ENCODE results near the gene TMPO. TPM values are rescaled to one million over a fixed set of nuclear protein-coding genes. Genes with fewer than 3 reads are reported as not detected.

TMPO gene
- total and polyA plus RNA-seq, 2 of the 4 experiments (the other 2 are of a cell fraction), result 30.0 to 62.0 TPM

DNA sequence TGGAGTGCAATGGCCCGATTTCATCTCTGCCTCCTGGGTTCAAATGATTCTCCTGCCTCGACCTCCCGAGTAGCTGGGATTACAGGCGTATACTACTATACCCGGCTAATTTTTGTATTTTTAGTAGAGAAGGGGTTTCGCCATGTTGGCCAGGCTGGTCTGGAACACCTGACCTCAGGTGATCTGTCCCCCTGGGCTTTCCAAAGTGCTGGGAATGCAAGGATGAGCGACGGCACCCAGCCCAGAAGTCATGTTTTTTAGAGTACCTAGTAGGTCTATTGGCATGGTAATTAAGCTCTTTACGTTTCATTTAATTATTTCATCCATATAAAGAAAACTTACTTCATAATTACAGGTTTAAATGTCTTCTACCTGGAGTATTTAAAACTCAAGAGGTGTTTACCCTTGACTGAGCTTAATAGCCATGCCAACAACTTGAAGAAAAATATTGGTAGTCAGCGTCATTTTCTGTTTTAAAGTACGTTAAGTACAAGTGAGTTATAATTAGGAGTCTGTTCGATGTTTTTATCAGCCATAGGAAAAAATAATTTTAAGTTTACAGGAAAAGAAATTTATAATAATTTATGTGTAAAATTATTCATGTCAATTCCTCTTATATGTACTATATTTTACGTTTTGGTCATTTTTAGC lies 4.0 kb downstream of the TMPO start (continued):
- TF ChIP-seq, protein P1, sequence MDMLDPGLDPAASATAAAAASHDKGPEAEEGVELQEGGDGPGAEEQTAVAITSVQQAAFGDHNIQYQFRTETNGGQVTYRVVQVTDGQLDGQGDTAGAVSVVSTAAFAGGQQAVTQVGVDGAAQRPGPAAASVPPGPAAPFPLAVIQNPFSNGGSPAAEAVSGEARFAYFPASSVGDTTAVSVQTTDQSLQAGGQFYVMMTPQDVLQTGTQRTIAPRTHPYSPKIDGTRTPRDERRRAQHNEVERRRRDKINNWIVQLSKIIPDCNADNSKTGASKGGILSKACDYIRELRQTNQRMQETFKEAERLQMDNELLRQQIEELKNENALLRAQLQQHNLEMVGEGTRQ (IDR thresholded peaks at IDR 0.05; ENCODE audit: low read depth, low read length), result no peak
- TF ChIP-seq BHLHE40 (IDR thresholded peaks at IDR 0.05; ENCODE audit: low read depth, low read length) (no peak), MAZ (IDR thresholded peaks at IDR 0.05; ENCODE audit: borderline replicate concordance, low read depth, low read length) (no peak), NFE2L2 (IDR thresholded peaks at IDR 0.05; ENCODE audit: low read depth, low read length) (no peak)

DNA sequence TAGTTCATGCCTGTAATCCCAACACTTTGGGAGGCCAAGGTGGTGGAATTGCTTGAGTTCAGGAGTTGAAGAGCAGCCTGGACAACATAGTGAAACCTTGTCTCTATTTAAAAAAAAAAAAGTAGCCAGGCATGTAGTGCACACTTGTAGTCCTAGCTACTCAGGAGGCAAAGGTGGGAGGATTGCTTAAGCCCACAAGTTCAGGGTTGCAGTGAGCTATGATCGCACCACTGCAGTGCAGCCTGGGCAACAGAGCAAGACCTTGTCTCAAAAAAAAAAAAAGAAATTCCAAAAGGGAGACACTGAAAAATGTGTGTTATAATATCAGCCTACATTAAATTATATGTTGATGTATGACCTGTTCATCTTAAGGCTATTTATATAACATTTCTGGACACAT lies 14.7 kb downstream of the TMPO start:
- Histone ChIP-seq H4K20me1 (ENCODE audit: insufficient read depth, low read length) (0 out of 2 replicates have a peak, but pooled peaks cover 3% of the 10 kb centered on the region), H2BK120ac (ENCODE audit: low read depth, low read length) (no peak overlapping the region), H3K4me2 (ENCODE audit: low read depth, low read length) (no peak overlapping the region), H2AK5ac (ENCODE audit: low read depth, low read length) (no peak overlapping the region), H3K9me1 (ENCODE audit: insufficient read depth, low read length) (peaks cover 3% of the 10 kb centered on the region; the same call in 1 of the 2 replicates), H3K9me3 (ENCODE audit: control insufficient read depth, insufficient read depth, low read length) (no peaks in the 10 kb centered on the region), H3K36me3 (ENCODE audit: control insufficient read depth, insufficient read depth, low read length) (peaks cover 11% of the 10 kb centered on the region), H2BK5ac (ENCODE audit: low read depth, low read length, poor library complexity, severe bottlenecking) (no peak overlapping the region), H4K8ac (ENCODE audit: low read depth in 2 of 2, low read length in 2 of 2) (no peak overlapping the region; a peak in 1 of 4 replicates), H3K79me1 (ENCODE audit: low read depth in 1 of 2, low read length in 2 of 2) (peaks cover 19 to 29% of the 10 kb centered on the region in 2 experiments), H4K5ac (ENCODE audit: low read depth, low read length) (no peak overlapping the region), H3K56ac (ENCODE audit: extremely low read depth, insufficient read depth, low read length) (no peak overlapping the region), H3K14ac (replicated peaks; ENCODE audit: low read depth, low read length) (no peak overlapping the region), H2AK9ac (replicated peaks; ENCODE audit: low read depth, low read length, poor library complexity) (no peak overlapping the region), H2AFZ (replicated peaks; ENCODE audit: low read length, poor library complexity) (no peak overlapping the region), H3K27me3 (ENCODE audit: control insufficient read depth, insufficient read depth, low read length) (no peaks in the 10 kb centered on the region), H3K4me1 (ENCODE audit: control insufficient read depth, insufficient read depth, low read length) (no peaks in the 10 kb centered on the region; the same call in 1 of the 2 replicates), H3K27ac (ENCODE audit: insufficient read depth, low read length) (no peak overlapping the region), H4K91ac (ENCODE audit: insufficient read depth, low read depth, low read length) (no peak overlapping the region), H3K18ac (ENCODE audit: low read depth, low read length) (no peak overlapping the region), H2BK15ac (ENCODE audit: low read depth, low read length) (no peak overlapping the region), H3K4ac (ENCODE audit: low read depth, low read length) (no peak overlapping the region), H3K4me3 (ENCODE audit: insufficient read depth, low read depth, low read length) (no peak overlapping the region), H3K23ac (ENCODE audit: low read depth, low read length) (peak overlapping the region; percentile 49; the same call in 1 of the 2 replicates), H2BK20ac (ENCODE audit: low read depth, low read length) (no peak overlapping the region), H3K9ac (ENCODE audit: low read depth, low read length) (no peak overlapping the region)
- in situ Hi-C loops (cut with MboI; ENCODE audit: low sequenced_read_pairs) (no loop called here), intact Hi-C loops (cut with micrococcal nuclease) (loop anchor here (5.0 kb wide), 2 partner anchors 62 to 113 kb away; partner anchors contain the start of gene SLC25A3), dilution Hi-C loops (cut with HindIII; ENCODE audit: low sequenced_read_pairs, unreplicated experiment) (no loop called here)
- POLR2A ChIA-PET (ENCODE audit: unreplicated experiment), result no interaction called here
- no CpG with 5 or more reads among the region's 1 CpG for WGBS, 2 experiments (ENCODE audit: extremely low coverage in 2 of 2, insufficient read length in 1 of 2)
- no TSS peak for BruUV-seq (replicated peaks)
- DNase-seq (no peak), ATAC-seq (ENCODE audit: low read depth) (no peak)
- CTCF ChIA-PET, result no interaction called here
- TF ChIP-seq, protein P2, sequence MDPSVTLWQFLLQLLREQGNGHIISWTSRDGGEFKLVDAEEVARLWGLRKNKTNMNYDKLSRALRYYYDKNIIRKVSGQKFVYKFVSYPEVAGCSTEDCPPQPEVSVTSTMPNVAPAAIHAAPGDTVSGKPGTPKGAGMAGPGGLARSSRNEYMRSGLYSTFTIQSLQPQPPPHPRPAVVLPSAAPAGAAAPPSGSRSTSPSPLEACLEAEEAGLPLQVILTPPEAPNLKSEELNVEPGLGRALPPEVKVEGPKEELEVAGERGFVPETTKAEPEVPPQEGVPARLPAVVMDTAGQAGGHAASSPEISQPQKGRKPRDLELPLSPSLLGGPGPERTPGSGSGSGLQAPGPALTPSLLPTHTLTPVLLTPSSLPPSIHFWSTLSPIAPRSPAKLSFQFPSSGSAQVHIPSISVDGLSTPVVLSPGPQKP (IDR thresholded peaks at IDR 0.05; ENCODE audit: borderline replicate concordance, low read depth, low read length), result no peak
- TF ChIP-seq FOS (IDR thresholded peaks at IDR 0.05; ENCODE audit: low read depth, low read length) (no peak), MXI1 (IDR thresholded peaks at IDR 0.05; ENCODE audit: borderline replicate concordance, low read depth, low read length) (no peak), NFE2L2 (IDR thresholded peaks at IDR 0.05; ENCODE audit: low read depth, low read length) (no peak), RCOR1 (IDR thresholded peaks at IDR 0.05; ENCODE audit: insufficient replicate concordance, low read length) (no peak), RAD21 (IDR thresholded peaks at IDR 0.05; ENCODE audit: low read length) (no peak), POLR2A (IDR thresholded peaks at IDR 0.05; ENCODE audit: low read depth, low read length) (no peak), MAZ (IDR thresholded peaks at IDR 0.05; ENCODE audit: borderline replicate concordance, low read depth, low read length) (no peak), BHLHE40 (IDR thresholded peaks at IDR 0.05; ENCODE audit: low read depth, low read length) (no peak)
- TF ChIP-seq, protein P3, sequence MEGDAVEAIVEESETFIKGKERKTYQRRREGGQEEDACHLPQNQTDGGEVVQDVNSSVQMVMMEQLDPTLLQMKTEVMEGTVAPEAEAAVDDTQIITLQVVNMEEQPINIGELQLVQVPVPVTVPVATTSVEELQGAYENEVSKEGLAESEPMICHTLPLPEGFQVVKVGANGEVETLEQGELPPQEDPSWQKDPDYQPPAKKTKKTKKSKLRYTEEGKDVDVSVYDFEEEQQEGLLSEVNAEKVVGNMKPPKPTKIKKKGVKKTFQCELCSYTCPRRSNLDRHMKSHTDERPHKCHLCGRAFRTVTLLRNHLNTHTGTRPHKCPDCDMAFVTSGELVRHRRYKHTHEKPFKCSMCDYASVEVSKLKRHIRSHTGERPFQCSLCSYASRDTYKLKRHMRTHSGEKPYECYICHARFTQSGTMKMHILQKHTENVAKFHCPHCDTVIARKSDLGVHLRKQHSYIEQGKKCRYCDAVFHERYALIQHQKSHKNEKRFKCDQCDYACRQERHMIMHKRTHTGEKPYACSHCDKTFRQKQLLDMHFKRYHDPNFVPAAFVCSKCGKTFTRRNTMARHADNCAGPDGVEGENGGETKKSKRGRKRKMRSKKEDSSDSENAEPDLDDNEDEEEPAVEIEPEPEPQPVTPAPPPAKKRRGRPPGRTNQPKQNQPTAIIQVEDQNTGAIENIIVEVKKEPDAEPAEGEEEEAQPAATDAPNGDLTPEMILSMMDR (conservative IDR thresholded peaks at IDR 0.05; ENCODE audit: low read depth, low read length), result no peak
